ENCODE results near the gene KHSRP.

GRCh38 chr19:6374711-6375410 is 49.8 kb downstream of the KHSRP start:
- TF ChIP-seq ZNF276 (CRISPR knock-in tag; IDR thresholded peaks at IDR 0.05; ENCODE audit: low read depth) (no peak), TARDBP (CRISPR knock-in tag; IDR thresholded peaks at IDR 0.05) (no peak), RELA (CRISPR knock-in tag; IDR thresholded peaks at IDR 0.05) (no peak), STAT5B (CRISPR knock-in tag; IDR thresholded peaks at IDR 0.05) (no peak), CTCF (CRISPR knock-in tag; IDR thresholded peaks at IDR 0.05) (no peak), ELF4 (CRISPR knock-in tag; IDR thresholded peaks at IDR 0.05; ENCODE audit: borderline replicate concordance) (no peak), MTF1 (CRISPR knock-in tag; IDR thresholded peaks at IDR 0.05) (no peak), SMAD1 (CRISPR knock-in tag; IDR thresholded peaks at IDR 0.05; ENCODE audit: borderline replicate concordance, low read depth) (no peak), HOMEZ (CRISPR knock-in tag; IDR thresholded peaks at IDR 0.05; ENCODE audit: low read depth) (no peak), SMC3 (IDR thresholded peaks at IDR 0.05; ENCODE audit: low read length) (no peak), ATF2 (CRISPR knock-in tag; IDR thresholded peaks at IDR 0.05) (no peak)
